Left ventricle myocardium superior (tissue), 1 donor: Measurements from ENCODE around the gene NUTM1. TPM values are rescaled to one million over a fixed set of nuclear protein-coding genes. Genes with fewer than 3 reads are reported as not detected.
"Not testable (repeated sequence)": the region's sequence is repeated elsewhere in the genome, so short reads cannot be mapped to it uniquely, and the experiment has no call there.

Source experiments
- ATAC-seq: fragments of 200-7000 bp; cut with Tn5 transposase; one replicate; pipeline ENCODE4 v1.9.1; 2020; ENCODE audit warnings: mild to moderate bottlenecking, moderate library complexity
- DNase-seq: peaks from one replicate; pipeline ENCODE4 v3.0.0-alpha.2; 2020
- intact Hi-C: fragments of 100-400 bp; cut with micrococcal nuclease; formaldehyde crosslinking; loops from one replicate; pipeline ENCODE4 v1.11.0; 2022
- total RNA-seq: library from RNA; stranded (reverse); fragmentation: NEBNext Ultra II Directional; extraction: Animal tissue kit (Norgen Biotek cat#: 25700); gene quantifications from one replicate; pipeline ENCODE4 v1.2.1, GENCODE V29; 2021
- donor health status: DM: no; HTN: yes; CAD: no; lungs with severe emphysema.

The NUTM1 gene
- total RNA-seq, 1 donor from 2014 or later, result not detected

DNA sequence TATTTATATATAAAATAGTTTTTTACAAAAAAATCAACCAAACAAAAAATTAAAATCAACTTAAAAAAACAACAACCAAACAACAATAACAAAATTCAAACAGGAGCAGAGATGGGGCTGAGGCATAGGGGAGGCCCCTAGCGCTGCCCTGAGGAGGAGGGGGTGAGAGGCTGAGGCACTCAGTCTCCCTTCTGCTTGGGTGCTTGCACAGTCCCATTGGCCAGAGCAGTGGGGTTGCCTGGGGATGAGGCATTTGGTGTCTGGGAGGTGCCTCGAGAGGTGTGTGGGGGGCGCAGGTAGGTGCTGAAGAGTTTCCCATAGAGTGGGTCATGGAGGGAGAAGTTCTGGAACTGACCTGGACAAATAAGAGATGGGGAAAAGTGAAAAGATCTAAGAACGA is 15.8 kb downstream of the NUTM1 start:
- ATAC-seq (no peak), DNase-seq (no peak)
- intact Hi-C loops, result no loop called here

DNA sequence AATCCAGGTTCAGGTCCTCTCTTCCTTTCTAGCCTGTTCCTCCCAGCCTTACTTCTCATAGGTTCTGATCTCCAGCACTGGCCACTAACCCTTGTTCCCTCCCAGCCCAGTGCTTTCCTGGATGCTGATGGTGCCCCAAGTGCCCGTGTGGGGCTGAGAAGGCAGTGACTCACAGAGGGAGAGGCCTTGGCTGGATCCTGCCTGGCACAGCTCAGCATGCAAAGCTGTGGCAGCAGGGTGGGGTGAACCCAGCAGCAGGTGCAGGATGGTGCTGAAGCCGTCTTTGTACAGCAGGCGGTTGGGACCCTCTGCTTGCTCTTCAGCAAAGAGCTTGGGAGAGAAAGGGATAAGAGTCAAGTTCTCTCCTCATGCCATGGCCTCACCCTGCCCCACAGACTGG is 16.3 kb downstream of the NUTM1 start:
- intact Hi-C loops, result no loop called here

DNA sequence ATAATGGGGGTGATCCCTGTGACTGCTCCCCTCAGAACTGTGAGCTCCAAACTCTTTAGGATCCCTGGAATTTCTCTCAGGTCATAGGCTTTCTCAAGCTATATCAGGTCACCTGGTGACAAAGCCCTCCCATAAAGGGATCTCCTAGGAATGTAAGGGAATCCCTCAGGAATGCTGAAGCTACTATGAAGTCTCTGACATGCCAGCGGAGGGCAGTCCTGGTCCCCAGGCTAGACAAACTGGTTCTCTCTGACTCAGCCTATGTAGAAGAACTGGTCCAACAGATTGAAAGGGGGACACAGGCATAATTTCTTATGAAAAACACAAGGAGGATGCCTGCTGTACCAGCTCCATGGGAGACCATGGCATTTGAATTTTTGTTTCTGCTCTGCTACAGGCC is 17.2 kb downstream of the NUTM1 start:
- intact Hi-C loops, result no loop called here
- no peak for ATAC-seq
- DNase-seq, result no peak

More for the DNA sequence above, 16.3 kb downstream of the NUTM1 start:
- DNase-seq (no peak), ATAC-seq (no peak)

DNA sequence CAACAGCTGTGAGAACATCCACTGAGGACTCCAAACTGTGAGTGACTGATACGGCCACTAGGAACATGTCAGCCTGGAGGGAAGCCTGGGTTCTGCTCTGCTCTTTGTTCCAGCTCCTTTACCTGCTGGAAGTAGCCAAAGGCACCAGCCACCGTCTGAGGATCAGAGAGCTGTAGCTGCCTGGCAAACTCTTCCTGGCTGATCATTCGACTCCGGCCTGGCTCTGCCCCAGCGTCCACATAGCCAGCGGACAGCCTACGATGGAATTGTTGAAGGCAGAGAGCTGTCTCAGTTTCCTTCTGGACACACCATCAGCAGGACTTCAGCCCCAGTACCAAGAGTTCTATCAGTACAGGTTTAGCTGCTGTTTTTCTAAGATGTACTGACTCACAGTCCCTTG is 18.2 kb downstream of the NUTM1 start:
- intact Hi-C loops, result no loop called here
- no peak for ATAC-seq
- DNase-seq, result no peak

DNA sequence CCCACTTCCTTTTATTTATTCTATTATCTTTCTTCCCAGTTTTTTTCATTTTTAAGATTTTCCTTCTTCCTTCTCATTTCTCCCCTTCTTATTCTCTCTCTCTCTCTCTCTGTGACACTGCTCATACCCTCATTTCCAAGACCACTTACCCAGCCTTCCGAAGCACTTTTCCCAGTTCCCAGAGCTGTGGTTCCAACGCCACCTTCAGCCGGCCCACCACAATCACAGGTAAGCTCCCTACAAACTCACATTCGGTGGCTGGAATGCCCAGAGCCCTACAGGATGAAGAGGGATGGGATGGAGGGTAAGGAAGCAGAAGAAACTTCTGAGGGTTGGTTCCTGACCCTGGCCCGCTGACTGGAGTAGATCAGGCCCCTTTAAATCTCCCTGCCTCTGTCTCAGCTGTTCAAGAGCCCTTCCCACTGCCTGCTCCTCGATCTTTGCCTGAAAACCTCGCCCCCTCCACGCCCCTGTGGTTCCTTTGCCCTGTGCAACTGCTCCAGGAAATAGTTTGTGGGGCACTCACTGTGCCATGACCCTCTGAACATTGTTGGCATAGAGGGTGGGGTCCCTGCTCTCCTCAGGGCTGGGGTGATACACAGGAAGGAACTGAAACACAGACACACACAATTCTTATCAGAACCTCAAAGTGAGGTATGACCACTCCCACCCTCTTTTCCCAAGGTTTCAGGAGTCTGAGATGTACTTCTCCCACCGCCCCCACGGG is 19.1 kb downstream of the NUTM1 start:
- intact Hi-C loops, result no loop called here
- ATAC-seq, result no peak
- DNase-seq, result no peak

DNA sequence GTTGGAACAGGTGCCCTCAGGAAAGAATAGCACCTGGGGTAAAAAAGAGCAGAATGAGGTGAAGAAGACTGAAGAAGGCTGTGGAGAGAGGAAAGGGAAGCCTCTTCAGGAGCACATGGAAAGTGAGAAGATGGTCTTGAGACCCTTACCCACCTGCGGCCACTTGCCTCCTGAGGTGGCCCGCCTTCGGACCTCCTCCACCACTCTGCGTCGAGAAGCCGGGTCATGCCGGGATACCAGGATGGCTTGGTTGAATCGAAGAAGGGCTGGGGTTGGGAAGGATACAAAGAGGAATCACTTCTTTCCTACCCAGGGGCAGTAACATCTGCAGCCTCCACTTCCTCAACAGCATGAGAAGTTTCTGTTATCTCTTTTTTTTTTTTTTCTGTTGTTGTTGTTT is 20.9 kb downstream of the NUTM1 start:
- ATAC-seq, result no peak
- DNase-seq, result no peak
- intact Hi-C loops, result no loop called here

DNA sequence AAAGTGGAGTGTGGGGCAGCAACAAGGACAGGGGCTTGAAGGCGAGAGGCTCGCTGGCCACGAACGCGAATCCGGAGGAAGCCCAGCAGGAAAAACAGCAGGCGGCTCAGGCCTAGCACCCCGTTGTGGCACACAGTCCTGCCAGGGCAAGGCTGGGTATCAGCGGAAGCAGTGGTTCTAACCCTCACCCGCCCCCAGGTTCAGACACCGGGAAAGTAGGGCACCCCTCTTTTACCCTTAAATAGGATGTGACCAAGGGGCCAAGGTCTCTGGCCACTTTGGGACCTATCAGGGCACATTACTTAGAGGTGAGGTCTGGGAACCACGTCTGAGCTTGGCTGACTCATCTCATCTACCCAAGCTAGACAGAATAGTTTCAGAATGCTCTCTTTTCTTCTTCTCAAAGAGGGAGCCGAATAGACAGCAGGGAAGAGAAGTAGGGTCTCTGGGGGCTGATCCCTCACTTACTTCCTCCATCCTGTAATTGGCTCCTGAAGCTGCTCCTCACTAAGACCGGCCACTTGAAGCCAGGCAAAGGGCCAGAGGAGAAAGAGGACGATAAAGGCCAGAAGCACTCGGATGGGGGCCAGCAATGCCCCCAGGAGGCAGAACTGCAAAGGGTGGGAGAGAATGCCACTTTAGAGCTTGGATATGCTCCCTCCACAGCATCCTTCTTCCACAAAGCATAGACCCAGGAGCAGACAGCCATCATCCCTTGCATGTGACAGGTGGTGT is 22.1 kb downstream of the NUTM1 start:
- intact Hi-C loops, result no loop called here
- peak; percentile 69 for DNase-seq
- ATAC-seq, result peak; percentile 14

DNA sequence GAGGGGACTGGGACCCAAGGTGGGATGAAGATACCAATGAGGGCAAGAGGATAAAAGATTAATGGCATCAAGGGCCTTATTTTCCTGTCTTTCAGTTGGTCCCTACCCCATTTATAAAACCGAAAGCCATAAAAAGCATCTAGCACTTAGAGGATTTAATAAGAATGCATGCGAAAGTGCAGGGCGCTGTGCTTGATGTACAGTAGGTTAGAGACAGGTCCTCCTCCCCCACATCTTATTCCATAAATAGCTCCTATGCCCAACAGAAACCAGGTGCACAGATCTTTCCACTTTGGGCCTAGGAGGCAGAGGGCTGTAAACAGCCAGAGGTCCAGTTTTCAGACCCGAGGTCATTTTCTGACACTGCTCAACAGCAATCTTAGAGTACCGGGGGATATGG is 22.7 kb downstream of the NUTM1 start:
- DNase-seq (no peak), ATAC-seq (peak; percentile 30)
- intact Hi-C loops, result no loop called here

DNA sequence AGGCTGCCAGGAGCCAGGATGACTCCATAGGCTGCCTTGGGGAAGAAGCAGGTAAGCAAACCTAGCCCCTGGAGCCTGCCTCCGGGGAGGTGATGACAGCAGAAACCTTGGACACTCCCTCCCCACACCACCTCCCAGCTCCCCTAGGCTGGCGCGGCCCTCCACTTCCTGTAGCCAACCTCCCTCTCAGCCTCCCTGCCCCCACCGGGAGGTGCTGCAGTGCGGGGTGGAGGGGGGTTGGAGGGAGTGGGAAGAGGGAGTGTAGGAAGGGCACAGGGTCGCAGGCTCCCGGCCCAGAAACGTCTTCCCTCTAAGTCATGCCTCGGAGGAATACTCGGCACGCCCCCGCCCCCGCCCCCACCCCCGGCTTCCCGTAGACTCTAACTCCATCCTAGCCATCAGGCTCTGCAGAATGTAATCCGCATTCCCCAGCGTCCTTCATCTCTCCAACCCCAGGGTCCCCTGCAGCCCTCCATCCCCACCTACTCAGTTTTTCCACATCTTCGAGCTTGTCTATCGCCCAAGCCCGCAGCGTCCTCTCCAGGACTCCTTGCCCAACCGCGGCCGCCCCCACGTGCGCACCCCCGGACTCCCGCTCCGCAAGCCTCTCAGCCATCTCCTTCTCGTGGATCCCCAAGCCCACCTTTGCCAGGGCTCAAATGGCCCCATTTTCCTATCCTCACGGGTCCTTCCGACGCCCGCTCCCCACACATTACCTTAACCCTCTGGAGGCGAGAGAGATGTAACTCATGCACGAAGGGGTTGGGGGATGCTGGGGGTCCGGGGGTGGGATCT is 23.4 kb downstream of the NUTM1 start:
- peak; percentile 83 for DNase-seq
- ATAC-seq, result peak; percentile 72
- intact Hi-C loops, result no loop called here

DNA sequence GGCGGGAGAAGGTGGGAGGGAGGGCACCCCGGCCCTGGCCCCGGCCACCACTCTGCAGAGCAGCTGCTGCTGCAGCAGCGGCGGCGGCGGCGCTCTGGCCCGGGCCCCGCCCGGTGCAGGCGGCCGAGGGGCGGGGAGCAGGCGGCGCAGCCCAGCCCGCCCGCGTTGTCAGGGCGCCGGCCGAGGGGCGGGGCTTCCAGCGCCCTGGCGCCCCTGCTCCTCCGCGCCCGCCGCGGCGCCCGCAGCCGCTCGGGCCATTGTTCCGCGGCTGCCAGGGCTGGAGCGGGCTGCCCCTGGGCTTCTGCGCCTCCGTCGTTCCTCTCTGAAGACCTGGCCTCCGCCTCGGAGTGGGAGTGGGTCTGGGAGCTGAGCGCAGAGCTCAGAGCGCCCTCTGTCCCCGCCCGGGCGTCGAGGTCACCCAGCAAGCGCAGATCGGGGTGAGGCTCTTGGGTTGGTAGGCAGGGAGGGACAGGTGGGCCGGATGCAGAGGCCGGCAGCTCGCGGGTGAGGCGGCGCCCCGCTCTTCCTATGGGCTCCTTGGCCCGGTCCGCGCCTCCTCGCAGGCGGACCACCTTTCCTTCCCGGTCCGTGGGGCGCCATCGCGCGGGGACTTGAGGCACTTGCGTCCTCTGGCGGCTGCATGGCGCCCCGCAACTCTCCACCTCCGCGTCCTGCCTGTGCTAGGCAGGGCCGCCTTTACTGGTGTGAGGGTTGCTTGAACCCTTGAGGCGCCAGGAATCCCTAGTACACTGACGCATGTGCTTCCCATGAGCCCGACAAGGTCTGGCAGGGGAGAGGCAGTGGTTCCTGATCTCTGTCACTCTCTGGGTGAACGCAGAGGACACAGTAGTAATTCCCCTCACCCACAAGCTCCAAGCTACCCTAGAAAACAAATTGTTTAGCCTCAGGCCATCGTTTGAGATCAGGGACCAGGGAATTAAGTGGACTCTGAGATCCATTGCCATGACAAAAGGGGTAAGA is 24.3 kb downstream of the NUTM1 start, which contains the start of gene LPCAT4:
TSS of gene LPCAT4 (minus strand) at position 96 of the 981 bp plus-strand sequence. CDS start 96 bp downstream, outside the sequence.
- DNase-seq, result peak; percentile 94
- intact Hi-C loops, result no loop called here
- ATAC-seq, result peak; percentile 93

DNA sequence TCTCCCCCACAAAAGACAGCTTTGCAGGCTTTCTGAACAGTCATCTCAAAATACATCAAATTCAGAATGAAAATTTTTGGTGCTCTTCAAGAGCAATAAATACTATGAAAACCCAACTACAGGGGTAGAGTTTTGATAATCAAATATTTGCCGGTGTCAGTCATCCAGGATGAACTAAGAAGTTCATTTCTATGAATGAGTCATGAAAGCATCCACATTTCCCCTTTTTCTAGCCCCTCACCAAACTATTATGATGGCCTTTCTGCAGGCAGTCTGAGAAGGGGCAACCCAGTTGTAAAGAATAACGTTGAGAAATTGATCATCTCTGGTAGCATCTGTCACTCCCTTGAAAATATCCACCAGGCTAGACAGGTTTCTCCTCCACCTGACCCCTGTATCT is 27.0 kb downstream of the NUTM1 start:
- intact Hi-C loops, result no loop called here
- DNase-seq, result no peak
- ATAC-seq, result no peak

DNA sequence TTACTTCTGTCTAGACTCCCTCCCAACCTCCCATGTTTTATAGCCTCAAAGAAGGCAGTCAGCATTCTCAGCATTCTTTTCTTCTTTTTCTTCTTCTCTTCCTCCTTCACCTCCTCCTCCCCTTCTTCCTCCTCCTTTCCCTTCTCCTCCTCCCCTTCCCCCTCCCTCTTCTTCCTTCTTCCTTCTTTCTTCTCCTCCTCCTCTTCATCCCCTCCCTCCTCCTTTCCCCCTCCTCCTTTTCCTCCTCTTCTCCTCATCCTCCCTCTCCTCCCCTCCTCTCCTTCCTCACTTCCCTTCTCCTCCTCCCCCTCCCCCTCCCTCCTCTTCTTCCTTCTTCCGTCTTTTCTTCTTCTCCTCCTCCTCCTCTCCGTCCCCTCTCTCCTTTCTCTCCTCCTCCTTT is 27.5 kb downstream of the NUTM1 start:
- DNase-seq (no peak), ATAC-seq (no peak)
- intact Hi-C loops, result no loop called here

DNA sequence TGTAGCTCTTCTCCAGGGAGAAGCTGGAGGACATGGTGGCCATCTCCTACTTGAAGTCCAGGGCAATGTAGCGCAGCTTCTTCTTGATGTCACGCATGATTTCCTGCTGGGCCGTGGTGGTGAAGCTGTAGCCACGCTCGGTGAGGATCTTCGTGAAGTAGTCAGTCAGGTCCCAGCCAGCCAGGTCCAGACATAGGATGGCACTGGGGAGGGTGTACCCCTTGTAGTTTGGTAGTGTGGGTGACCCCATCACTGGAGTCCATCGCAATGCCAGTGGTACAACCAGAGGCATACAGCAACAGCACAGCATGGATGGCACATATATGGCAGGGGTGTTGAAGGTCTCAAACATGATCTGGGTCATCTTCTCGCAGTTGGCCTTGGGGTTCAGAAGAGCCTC is 30.8 kb downstream of the NUTM1 start:
- intact Hi-C loops, result no loop called here
- ATAC-seq, result no peak

DNA sequence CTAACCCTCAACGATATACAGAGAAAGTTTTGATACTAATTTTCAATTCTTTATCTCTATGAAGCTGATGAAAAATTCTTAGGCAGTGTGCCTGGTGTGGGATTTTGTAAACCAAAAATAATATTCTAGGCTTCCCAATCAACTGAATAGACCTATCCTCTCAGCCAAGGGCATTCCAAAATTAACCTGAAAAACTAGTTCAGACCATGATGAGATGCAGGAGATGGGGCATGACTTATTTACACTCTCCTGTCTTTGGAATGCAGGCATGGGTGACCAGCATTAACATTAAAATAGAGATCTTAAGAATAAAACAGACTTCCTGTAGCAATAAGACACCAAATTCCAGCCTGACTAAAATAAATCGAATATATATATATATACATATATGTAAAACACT is 31.7 kb downstream of the NUTM1 start:
- no peak for DNase-seq
- intact Hi-C loops, result no loop called here
- no peak for ATAC-seq

More for the DNA sequence above, 30.8 kb downstream of the NUTM1 start:
- no peak for DNase-seq

DNA sequence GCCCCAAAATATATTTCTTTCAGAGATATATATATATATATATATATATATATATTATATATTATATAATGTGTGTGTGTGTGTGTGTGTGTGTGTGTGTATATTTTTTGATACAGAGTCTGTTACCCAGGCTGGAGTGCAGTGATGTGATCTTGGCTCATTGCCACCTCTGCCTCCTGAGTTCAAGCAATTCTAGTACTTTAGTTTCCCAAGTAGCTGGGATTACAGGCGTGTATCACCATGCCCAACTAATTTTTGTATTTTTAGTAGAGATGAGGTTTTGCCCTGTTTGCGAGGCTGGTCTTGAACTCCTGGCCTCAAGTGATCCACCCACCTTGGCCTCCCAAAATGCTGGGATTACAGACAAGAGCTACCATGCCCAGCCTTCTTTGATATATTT is 32.4 kb downstream of the NUTM1 start:
- intact Hi-C loops, DNase-seq, ATAC-seq: not testable (repeated sequence)

DNA sequence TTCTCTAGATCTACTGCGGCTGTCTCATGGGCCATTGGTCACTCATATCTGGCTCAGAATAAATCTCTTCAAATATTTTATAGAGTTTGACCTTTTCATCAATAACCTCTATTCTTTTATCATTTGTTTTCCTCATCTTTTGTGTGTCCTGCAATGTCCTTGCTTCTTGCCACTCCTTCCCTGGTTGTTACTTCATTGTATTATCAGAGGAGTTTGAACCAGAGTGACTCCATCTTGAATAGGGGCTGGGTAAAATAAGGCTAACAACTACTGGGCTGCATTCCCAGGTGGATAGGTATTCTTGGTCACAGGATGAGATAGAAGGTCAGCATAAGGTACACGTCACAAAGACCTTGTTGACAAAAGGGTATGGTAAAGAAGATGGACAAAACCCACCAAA is 33.7 kb downstream of the NUTM1 start:
- no peak for ATAC-seq
- DNase-seq, result no peak
- intact Hi-C loops, result no loop called here

DNA sequence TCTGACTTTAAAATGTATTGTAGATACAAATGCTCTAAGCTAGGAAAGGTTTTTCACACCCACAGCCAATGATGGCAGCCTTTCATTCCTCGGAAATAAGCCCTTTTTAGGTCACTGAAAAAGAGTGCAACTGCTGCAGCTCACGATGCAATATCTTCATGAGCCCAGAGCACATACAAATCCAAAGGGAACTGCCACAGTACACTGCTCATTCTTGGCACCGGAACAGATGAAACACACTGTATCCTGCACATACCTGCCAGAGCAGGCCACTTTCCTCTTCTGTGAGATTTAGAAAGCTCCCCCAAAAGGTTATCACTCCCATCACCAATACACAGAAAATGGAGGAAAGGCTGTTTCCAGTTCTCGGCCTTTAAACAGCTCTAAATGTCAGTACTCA is 37.4 kb downstream of the NUTM1 start:
- ATAC-seq, DNase-seq, intact Hi-C loops: not testable (repeated sequence)

DNA sequence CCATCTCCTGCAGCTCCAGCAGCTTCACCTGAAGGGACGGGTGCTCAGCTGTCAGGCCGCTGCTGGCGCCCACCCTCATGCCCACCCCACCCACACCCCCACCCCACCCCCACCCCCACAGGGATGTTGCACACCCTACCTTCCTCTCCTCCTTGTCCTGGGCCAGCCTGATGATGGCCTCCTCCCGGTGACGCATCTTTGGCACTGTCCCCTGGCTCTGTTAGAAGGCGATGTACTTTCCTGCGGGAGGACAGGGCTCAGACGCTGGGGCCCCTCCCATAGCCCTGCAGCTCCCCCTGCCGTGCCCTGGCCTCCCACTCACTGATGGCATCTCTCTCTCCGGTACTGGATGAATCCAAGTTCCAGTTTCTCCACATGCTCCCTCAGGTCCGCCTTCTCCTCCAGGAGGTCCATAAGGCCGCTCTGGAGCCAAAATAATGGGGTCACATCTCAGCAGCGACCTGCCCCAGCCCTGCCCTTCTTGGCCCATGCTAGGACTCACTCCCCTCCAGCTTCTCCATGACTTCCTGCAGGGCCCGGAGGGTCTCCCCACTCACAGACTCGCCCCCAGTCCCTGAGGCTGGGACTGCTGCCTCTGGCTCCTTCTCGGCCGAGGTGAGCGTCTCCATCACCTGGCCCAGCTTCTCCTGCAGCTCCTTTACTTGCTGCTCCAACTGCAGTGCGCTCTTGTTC is 38.9 kb downstream of the NUTM1 start:
- DNase-seq, intact Hi-C loops: not testable (repeated sequence)
- ATAC-seq, result peak; percentile 86
